Stimulated activated CD8-positive, alpha-beta memory T cell treated with anti-CD3 and anti-CD28 coated beads, Interleukin-15, amount 100 ng/mL, for 1 hour (primary cell): ENCODE data around the gene ENPEP.

Experiments used
- DNase-seq: peaks from one replicate; pipeline ENCODE4 v3.0.0-alpha.2; 2020; ENCODE audit warnings: low read depth

The ENPEP gene

DNA sequence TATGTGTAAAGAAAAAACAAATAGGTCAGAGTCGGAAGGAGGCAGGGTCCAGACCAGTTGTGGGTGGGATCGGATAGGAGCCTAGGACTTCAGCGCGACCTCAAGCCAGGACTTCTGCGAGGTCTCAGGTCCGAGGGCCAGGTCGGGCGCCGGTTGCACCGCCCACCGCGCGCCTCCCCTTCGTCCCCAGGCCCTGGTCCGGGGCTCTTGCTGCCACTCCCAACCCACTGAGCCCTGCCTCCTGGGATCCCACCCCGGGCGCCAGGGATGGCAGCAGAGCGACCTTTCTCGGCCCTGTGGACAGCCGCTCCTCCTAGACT, 134.6 kb downstream of the ENPEP start:
- no peak for DNase-seq

DNA sequence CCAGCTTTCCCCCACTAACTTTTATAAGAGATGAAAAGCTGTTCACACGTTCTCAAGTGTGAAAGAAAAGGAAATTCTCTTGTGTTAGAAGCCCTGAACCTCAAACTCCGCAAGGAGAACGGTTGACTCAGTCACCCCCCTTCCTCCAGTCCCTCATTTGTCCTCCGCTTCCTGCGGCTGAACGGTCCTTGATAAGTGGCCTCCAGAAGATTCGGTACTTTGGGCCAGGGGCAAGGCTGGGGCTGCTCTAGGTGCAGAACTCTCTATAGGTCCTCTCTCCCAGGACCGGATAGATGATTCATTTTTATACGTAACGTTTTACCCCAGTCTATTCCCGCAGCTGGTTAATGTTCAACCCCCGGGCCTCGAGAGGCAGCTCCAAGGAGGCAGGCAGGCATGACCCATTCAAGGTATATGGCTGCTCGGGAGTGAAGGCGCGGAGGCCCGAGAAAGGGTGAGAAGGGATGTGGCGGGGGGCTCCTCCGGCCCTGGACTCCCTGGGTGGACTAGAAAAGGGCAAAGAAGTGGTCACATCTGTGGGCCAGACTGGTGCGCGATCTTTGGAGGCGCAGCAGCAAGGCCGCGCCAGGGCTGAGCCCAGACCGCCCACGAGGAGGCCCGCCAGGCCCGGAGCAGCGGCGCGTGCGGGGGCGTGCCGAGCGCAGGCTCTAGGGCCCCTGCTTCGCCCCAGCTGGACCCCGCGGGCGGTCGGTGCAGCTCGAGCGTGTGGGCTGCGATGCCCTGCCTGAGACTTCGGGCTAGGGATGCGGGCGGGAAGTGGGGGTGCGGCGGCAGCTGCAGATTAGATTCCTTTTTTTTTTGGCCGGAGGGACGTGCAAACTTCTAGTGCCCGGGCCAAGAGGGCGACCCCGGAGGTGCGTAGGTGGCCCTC, 135.2 kb downstream of the ENPEP start:
- no peak for DNase-seq

DNA sequence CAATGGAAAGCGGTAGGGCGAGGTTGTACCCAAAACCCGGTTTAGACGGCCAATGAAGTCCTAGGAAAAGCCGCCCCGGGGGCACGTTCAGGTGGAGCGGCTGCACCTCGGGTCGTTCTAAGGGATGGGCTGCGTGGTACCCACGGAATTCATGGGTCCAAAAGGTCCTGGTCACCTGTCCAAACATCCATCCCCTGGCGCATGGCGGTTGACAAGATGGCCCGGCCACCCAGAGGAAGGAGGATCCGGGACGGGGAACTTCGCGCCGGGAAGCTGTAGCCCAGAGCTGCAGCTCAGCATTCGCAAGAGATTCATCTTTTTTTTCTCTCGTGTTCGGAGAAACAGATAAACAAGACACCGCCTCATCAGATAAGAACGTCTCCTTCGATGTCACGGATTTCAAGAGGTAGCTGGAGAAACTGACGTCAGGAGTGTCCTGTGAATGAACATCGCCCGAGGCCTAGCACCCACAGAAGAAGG, 136.1 kb downstream of the ENPEP start:
- DNase-seq: no peak

DNA sequence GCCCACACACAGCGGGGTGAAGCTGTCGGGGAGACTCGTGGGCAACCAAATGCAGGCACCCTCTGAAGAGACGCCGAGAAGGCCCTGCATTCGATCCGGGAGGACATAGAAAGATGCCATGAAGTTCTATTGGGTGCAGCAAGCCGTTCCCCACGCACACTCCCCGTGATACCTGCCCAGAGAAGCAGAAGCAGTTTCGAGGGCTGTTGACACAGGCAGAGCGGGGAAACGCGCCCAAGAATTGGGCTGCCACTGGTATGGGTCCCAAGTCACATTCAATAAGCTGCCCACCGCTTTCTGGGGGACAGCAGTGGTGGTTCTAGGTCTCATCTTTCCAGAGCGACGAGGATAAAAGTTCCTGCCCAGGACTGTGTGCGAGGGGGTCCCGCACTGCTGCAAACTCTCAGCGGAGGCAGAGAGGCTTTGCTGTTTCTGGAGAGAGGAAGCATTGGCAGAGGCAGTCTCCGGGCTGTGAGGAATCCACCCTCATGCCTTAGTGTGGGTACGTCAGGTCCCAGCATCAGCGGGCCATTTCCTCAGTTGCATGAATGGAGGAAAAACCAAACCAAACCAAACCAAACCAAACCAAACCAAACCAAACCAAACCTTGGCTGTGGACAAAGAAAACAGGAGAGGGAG, 136.8 kb downstream of the ENPEP start:
- DNase-seq: no peak

DNA sequence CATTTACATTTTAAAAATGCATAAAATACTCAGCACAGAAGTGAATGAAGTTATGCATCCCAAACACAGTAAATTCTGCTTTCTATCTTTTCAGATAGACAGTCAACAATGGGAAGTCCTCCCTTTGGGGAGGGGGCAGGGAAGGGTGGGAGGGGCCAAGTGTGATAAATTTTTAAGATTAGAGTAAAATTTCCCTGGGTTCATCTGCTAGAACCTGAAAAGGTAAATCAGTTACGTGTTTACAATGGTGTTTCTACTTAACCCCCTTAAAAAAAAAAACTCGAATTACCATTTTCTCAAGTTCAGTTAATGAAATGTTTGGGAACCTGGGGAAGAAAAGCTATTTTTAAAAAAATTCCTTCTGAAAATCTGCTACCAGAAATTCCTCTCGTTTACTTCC, 137.8 kb downstream of the ENPEP start:
- DNase-seq: no peak

DNA sequence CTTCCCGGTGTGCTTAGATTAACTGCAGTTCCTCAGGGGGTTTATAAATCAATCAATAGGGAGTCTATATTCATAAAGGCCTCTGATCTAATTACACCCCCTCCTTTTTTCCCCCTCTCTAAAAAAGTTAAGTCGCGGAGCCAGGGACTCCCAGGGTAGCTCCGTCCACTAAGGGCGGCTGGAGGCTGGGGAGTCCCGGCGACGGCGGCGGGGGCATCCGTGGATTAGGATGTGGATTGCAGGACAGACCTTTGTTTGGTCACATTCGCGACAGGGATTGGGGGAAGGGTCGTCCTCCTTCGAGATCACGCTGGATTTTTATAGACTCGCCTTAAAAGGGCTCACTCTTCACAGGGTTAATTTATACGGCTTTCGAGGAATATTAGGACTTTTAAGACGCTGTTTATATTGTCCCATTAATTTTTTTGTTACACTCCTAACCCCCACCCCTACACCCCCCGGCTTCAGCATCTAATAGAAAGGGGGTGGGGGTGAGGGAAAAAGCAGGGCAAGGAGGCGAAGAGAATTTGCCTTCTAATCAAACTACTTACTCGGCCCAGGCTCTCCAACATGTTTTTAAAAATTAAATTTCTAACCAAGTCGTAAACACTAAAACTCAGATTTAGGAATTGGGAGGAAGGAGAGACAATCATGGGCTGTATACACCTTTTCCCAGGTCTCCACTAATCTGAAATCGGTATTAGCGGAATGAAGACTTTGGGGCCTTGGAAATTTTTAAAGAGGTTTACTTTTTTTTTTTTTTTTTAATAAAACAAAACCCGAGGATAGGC, 138.4 kb downstream of the ENPEP start:
- DNase-seq: no peak
